ENCODE data around the gene SLC16A6.

Gene SLC16A6

DNA sequence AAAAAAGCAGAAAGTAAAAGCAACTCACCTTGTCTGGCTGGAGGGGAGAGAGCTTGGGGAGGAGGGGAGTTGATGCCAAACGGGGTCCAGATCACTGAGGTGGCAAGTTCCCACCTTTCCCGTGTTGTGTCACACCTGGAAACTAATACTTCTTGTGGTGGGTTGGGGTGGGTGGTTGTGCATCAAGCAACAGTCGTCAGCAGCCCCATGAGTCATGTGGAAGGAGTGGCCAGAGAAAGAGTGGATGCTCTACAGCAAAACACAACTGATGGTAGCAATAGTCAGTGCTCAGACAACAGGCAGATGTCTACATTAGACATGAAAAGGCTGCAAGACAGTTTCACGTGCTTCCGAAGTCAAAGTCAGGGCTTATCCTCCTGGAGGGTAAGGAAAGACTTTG is 35.8 kb upstream of the SLC16A6 start:
- DNase-seq (ENCODE audit: low read depth): no peak
- H3K4me3 ChIP-seq (ENCODE audit: low read depth, low read length): no peak overlapping the region
- TF ChIP-seq MYC (IDR thresholded peaks at IDR 0.05; ENCODE audit: low read depth, low read length) (no peak), MAX (IDR thresholded peaks at IDR 0.05; ENCODE audit: low read depth, low read length) (no peak), POLR2A (IDR thresholded peaks at IDR 0.05; ENCODE audit: extremely low read depth, insufficient read length) (no peak), CTCF (IDR thresholded peaks at IDR 0.05; ENCODE audit: low read depth, low read length) (no peak)

- no peak for DNase-seq (ENCODE audit: low read depth)
Observed at GRCh38 chr17:68325961-68326360, 35.0 kb upstream of the SLC16A6 start.

GRCh38 chr17:68324654-68325336 is 33.9 kb upstream of the SLC16A6 start:
- H3K4me3 ChIP-seq (ENCODE audit: low read depth, low read length): no peak overlapping the region
- TF ChIP-seq MYC (IDR thresholded peaks at IDR 0.05; ENCODE audit: low read depth, low read length): no peak
- no peak for TF ChIP-seq MAX (IDR thresholded peaks at IDR 0.05; ENCODE audit: low read depth, low read length)
- no peak for TF ChIP-seq CTCF (IDR thresholded peaks at IDR 0.05; ENCODE audit: low read depth, low read length)
- TF ChIP-seq POLR2A (IDR thresholded peaks at IDR 0.05; ENCODE audit: extremely low read depth, insufficient read length): no peak
- no peak for DNase-seq (ENCODE audit: low read depth)

More at GRCh38 chr17:68325961-68326360, 35.0 kb upstream of the SLC16A6 start:
- H3K4me3 ChIP-seq (ENCODE audit: low read depth, low read length): no peak overlapping the region
- TF ChIP-seq MYC (IDR thresholded peaks at IDR 0.05; ENCODE audit: low read depth, low read length) (no peak), MAX (IDR thresholded peaks at IDR 0.05; ENCODE audit: low read depth, low read length) (no peak), POLR2A (IDR thresholded peaks at IDR 0.05; ENCODE audit: extremely low read depth, insufficient read length) (no peak), CTCF (IDR thresholded peaks at IDR 0.05; ENCODE audit: low read depth, low read length) (no peak)

GRCh38 chr17:68324114-68324513 is 33.2 kb upstream of the SLC16A6 start:
- H3K4me3 ChIP-seq (ENCODE audit: low read depth, low read length): no peak overlapping the region
- TF ChIP-seq MYC (IDR thresholded peaks at IDR 0.05; ENCODE audit: low read depth, low read length) (no peak), POLR2A (IDR thresholded peaks at IDR 0.05; ENCODE audit: extremely low read depth, insufficient read length) (no peak), CTCF (IDR thresholded peaks at IDR 0.05; ENCODE audit: low read depth, low read length) (no peak), MAX (IDR thresholded peaks at IDR 0.05; ENCODE audit: low read depth, low read length) (no peak)
- DNase-seq (ENCODE audit: low read depth): no peak

DNA sequence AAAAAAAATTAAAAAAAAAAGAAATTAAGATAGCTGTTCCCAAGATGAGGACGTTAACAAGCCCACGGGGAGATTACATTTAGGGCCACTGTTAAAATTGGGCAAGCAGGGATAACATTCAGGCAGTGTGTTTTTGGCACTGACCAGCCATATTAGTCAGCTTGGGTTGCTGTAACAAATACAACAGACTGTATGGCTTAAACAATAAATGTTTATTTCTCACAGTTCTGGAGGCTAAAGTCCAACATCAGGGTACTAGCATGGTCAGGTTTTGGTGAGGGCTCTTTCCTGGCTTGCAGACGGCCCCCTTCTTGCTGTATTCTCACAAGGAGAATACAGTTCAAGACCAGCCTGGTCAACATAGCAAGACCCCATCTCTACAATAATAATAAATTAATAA is 31.7 kb upstream of the SLC16A6 start:
- no peak for TF ChIP-seq MAX (IDR thresholded peaks at IDR 0.05; ENCODE audit: low read depth, low read length)
- no peak for TF ChIP-seq CTCF (IDR thresholded peaks at IDR 0.05; ENCODE audit: low read depth, low read length)
- TF ChIP-seq MYC (IDR thresholded peaks at IDR 0.05; ENCODE audit: low read depth, low read length): no peak
- no peak for TF ChIP-seq POLR2A (IDR thresholded peaks at IDR 0.05; ENCODE audit: extremely low read depth, insufficient read length)
- H3K4me3 ChIP-seq (ENCODE audit: low read depth, low read length): no peak overlapping the region
- DNase-seq (ENCODE audit: low read depth): no peak
